NCI-H2107 (cell line): ENCODE results near the gene HSPB3.
"Not testable (repeated sequence)": the region's sequence is repeated elsewhere in the genome, so short reads cannot be mapped to it uniquely, and the experiment has no call there.

ENCODE experiments used
- DNase-seq: peaks from one replicate; lab custom pipeline; 2025; lab: John Stamatoyannopoulos, UW

HSPB3 gene

GRCh38 chr5:54457094-54457862, 1.8 kb downstream of the HSPB3 start:
- no peak for DNase-seq

- no peak for DNase-seq
These were observed 2.7 kb downstream of the HSPB3 start for GRCh38 chr5:54458221-54458620.

- DNase-seq: no peak
These were observed 4.9 kb downstream of the HSPB3 start for GRCh38 chr5:54460181-54460919.

GRCh38 chr5:54462281-54462680, 6.8 kb downstream of the HSPB3 start:
- DNase-seq: no peak

GRCh38 chr5:54463713-54464112, 8.2 kb downstream of the HSPB3 start:
- no peak for DNase-seq

- DNase-seq: no peak
These were observed 14.1 kb downstream of the HSPB3 start for GRCh38 chr5:54469622-54470021.

GRCh38 chr5:54470128-54470527, 14.6 kb downstream of the HSPB3 start:
- no peak for DNase-seq

GRCh38 chr5:54470677-54471076, 15.2 kb downstream of the HSPB3 start:
- DNase-seq: no peak

- no peak for DNase-seq
These were observed 15.9 kb downstream of the HSPB3 start for GRCh38 chr5:54471398-54471797.

- DNase-seq: no peak
These were observed 21.2 kb downstream of the HSPB3 start for GRCh38 chr5:54476682-54477081.

- DNase-seq: no peak
These were observed 22.5 kb downstream of the HSPB3 start for GRCh38 chr5:54477941-54478478.

GRCh38 chr5:54480296-54480695, 24.8 kb downstream of the HSPB3 start:
- DNase-seq: no peak

GRCh38 chr5:54484219-54484894, 28.9 kb downstream of the HSPB3 start:
- DNase-seq: no peak

- not testable (repeated sequence) for DNase-seq
These were observed 30.2 kb downstream of the HSPB3 start for GRCh38 chr5:54485659-54486058.

- DNase-seq: not testable (repeated sequence)
These were observed 34.1 kb downstream of the HSPB3 start for GRCh38 chr5:54489648-54489979.

- no peak for DNase-seq
These were observed 35.8 kb downstream of the HSPB3 start for GRCh38 chr5:54491326-54491725.

GRCh38 chr5:54492178-54492577, 36.7 kb downstream of the HSPB3 start:
- DNase-seq: no peak

GRCh38 chr5:54495027-54495426, 39.5 kb downstream of the HSPB3 start:
- DNase-seq: no peak
